Measurements from ENCODE around the gene KCNIP4.

DNA sequence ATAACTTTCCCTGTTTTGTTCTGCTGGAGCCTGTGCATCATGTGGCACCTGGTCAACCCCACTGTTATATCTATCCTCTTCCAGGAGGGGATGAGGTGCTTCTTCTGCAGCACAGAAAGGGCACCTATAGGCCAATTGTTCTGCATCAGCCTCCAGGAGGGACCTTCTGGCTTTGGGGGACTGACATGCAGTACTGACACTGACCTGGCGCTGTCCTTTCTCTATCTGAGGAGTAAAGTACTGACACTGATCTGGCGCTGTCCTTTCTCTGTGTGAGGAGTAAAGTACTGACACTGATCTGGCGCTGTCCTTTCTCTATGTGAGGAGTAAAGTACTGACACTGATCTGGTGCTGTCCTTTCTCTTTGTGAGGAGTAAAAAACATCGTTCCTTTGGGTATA is 749.9 kb downstream of the KCNIP4 start:
- TF ChIP-seq ASH2L (IDR thresholded peaks at IDR 0.05; ENCODE audit: low read length) = no peak
- no peak for TF ChIP-seq EZH2 (IDR thresholded peaks at IDR 0.05; ENCODE audit: low read depth, low read length, severe bottlenecking)
- TF ChIP-seq, protein P1, sequence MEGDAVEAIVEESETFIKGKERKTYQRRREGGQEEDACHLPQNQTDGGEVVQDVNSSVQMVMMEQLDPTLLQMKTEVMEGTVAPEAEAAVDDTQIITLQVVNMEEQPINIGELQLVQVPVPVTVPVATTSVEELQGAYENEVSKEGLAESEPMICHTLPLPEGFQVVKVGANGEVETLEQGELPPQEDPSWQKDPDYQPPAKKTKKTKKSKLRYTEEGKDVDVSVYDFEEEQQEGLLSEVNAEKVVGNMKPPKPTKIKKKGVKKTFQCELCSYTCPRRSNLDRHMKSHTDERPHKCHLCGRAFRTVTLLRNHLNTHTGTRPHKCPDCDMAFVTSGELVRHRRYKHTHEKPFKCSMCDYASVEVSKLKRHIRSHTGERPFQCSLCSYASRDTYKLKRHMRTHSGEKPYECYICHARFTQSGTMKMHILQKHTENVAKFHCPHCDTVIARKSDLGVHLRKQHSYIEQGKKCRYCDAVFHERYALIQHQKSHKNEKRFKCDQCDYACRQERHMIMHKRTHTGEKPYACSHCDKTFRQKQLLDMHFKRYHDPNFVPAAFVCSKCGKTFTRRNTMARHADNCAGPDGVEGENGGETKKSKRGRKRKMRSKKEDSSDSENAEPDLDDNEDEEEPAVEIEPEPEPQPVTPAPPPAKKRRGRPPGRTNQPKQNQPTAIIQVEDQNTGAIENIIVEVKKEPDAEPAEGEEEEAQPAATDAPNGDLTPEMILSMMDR (IDR thresholded peaks at IDR 0.05; ENCODE audit: control extremely low read depth in 1 of 3, insufficient read depth in 1 of 3, low read depth in 1 of 3, low read length in 3 of 3) = no peak
- no peak for TF ChIP-seq TAF7 (optimal IDR thresholded peaks at IDR 0.05; ENCODE audit: borderline replicate concordance, low read depth, low read length)
- TF ChIP-seq EP300 (IDR thresholded peaks at IDR 0.05; ENCODE audit: borderline replicate concordance in 1 of 2, low read depth in 2 of 2, low read length in 2 of 2) = no peak
- TF ChIP-seq ZNF274 (IDR thresholded peaks at IDR 0.05; ENCODE audit: borderline replicate concordance, extremely low read depth, low read length) = no peak
- TF ChIP-seq SIN3A (conservative IDR thresholded peaks at IDR 0.05 in 1 of 2, IDR thresholded peaks at IDR 0.05 in 1 of 2; ENCODE audit: low read depth in 1 of 2, low read length in 2 of 2) = no peak
- TF ChIP-seq TBP (IDR thresholded peaks at IDR 0.05; ENCODE audit: low read depth, low read length) = no peak
- TF ChIP-seq TAF1 (IDR thresholded peaks at IDR 0.05; ENCODE audit: low read depth, low read length) = no peak
- TF ChIP-seq MAX (IDR thresholded peaks at IDR 0.05) = no peak
- no peak for TF ChIP-seq POLR2A (IDR thresholded peaks at IDR 0.05; ENCODE audit: control extremely low read depth in 1 of 2, low read depth in 2 of 2, low read length in 2 of 2)

Measured in H1 (cell line).